Measurements from ENCODE around the gene GRIP2.

Gene GRIP2

DNA sequence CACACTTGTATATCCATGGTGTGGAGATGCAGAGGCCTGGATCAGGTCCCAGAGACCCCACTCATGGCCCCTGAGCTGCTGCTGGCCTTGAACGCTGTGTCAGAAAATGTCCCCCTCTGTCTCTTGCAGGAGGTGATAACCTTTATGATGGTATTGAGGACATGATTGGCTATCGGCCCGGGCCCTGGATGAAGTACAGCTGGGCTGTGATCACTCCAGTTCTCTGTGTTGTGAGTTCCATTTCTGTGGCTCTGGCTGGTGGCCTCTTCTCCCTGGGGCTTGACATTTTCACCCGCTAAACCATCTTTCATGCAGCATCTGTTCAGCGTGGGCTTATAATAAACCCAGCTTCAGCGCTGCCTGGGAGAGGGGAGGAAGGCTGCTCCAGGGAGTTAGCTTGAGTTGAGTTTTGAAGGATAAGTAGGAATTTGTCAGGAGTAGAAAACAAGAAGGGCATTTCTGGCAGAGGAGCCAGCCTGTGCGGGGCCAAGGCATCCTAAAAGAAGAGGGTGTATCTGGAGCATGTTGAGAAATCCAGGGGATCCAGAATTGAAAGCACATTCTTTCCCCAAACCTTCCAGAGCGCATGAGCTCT, 61.1 kb downstream of the GRIP2 start:
- H3K27me3 ChIP-seq (ENCODE audit: control insufficient read depth in 1 of 2, insufficient read depth in 1 of 2, low read length in 2 of 2): no peaks in the 10 kb centered on the region
- H3K14ac ChIP-seq (ENCODE audit: low read length in 2 of 2): no peak overlapping the region
- 99% methylated on average over 8 of the region's 8 CpGs for WGBS
- peaks cover 88 to 95% of the 10 kb centered on the region in 2 experiments for H3K36me3 ChIP-seq (ENCODE audit: control insufficient read depth in 1 of 2, insufficient read depth in 2 of 2, low read depth in 1 of 2, low read length in 2 of 2)
- DNase-seq: no peak
- no peak overlapping the region for H2AFZ ChIP-seq (ENCODE audit: low read depth, low read length)
- no peak overlapping the region for H2BK12ac ChIP-seq (ENCODE audit: low read length in 2 of 2)
- no peak overlapping the region for H3K27ac ChIP-seq (ENCODE audit: low read length, poor library complexity, severe bottlenecking)
- no peak overlapping the region for H2BK15ac ChIP-seq (ENCODE audit: low read depth, poor library complexity, severe bottlenecking)
- no peak overlapping the region for H2BK5ac ChIP-seq (ENCODE audit: low read depth, low read length, poor library complexity, severe bottlenecking)
- no peak overlapping the region for H2AK5ac ChIP-seq (ENCODE audit: low read length, severe bottlenecking)
- H3K79me1 ChIP-seq (replicated peaks; ENCODE audit: low read length, poor library complexity, severe bottlenecking): peaks cover 37% of the 10 kb centered on the region
- H3K18ac ChIP-seq (ENCODE audit: low read depth in 1 of 2, low read length in 2 of 2): no peak overlapping the region
- no peak overlapping the region for H3K4ac ChIP-seq (ENCODE audit: low read depth in 1 of 2, low read length in 2 of 2)
- H3K9ac ChIP-seq (ENCODE audit: low read length): no peak overlapping the region
- no peaks in the 10 kb centered on the region for H3K9me3 ChIP-seq (ENCODE audit: control insufficient read depth, low read length)
- no peak overlapping the region for H2BK120ac ChIP-seq (ENCODE audit: low read depth, low read length)
- H4K8ac ChIP-seq (ENCODE audit: low read length): no peak overlapping the region
- H3K23ac ChIP-seq (ENCODE audit: low read length in 2 of 2): no peak overlapping the region
- no peak overlapping the region for H3K4me3 ChIP-seq (ENCODE audit: insufficient read depth in 1 of 2, low read depth in 1 of 2, low read length in 2 of 2)
- no peak overlapping the region for H3K4me2 ChIP-seq (ENCODE audit: low read length, poor library complexity, severe bottlenecking)
- no peak overlapping the region for H4K91ac ChIP-seq (ENCODE audit: low read length)
- peaks cover 23% of the 10 kb centered on the region for H3K4me1 ChIP-seq (ENCODE audit: control insufficient read depth, insufficient read depth, low read depth, low read length)

DNA sequence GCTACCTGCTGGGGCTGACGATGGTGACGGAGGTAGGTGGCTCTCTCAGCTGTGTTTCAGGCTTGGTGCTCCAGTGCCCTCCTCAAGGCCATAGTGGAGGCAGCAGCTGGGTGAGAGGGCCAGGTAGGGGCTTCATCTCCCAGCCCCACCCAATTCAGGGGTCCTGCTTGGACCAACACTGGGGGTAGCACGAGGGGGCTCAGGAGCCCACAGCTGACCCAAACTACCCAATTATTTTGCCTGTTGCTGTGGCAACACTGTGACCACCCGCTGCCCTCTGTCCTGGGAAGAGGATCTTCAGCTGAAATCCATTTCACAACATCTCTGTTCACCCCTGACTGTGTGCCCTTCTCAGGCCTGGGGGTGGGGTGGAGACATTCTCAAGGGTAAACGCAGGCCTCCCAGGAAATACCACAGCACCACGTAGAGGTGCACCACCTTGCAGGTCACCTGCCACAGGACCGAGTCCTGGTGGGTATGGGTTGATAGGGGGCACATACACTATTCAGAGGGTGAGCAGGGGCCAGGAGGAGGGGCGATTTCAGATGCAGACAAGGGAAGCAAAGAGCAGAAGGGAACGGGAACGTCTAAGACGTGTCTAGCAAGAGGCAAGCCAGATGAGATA, 62.7 kb downstream of the GRIP2 start:
- Histone ChIP-seq H3K4me2 (ENCODE audit: low read length, poor library complexity, severe bottlenecking) (no peak overlapping the region), H3K14ac (ENCODE audit: low read length in 2 of 2) (no peak overlapping the region), H3K4me1 (ENCODE audit: control insufficient read depth, insufficient read depth, low read depth, low read length) (peaks cover 38% of the 10 kb centered on the region), H2BK120ac (ENCODE audit: low read depth, low read length) (no peak overlapping the region), H3K9me3 (ENCODE audit: control insufficient read depth, low read length) (no peaks in the 10 kb centered on the region), H4K91ac (ENCODE audit: low read length) (no peak overlapping the region), H3K27ac (ENCODE audit: low read length, poor library complexity, severe bottlenecking) (no peak overlapping the region), H2AFZ (ENCODE audit: low read depth, low read length) (no peak overlapping the region), H3K27me3 (ENCODE audit: control insufficient read depth in 1 of 2, insufficient read depth in 1 of 2, low read length in 2 of 2) (no peaks in the 10 kb centered on the region), H3K4ac (ENCODE audit: low read depth in 1 of 2, low read length in 2 of 2) (no peak overlapping the region), H2BK5ac (ENCODE audit: low read depth, low read length, poor library complexity, severe bottlenecking) (no peak overlapping the region), H3K79me1 (replicated peaks; ENCODE audit: low read length, poor library complexity, severe bottlenecking) (peaks cover 32% of the 10 kb centered on the region), H2BK15ac (ENCODE audit: low read depth, poor library complexity, severe bottlenecking) (no peak overlapping the region), H3K4me3 (ENCODE audit: insufficient read depth in 1 of 2, low read depth in 1 of 2, low read length in 2 of 2) (no peak overlapping the region), H4K8ac (ENCODE audit: low read length) (no peak overlapping the region), H3K36me3 (ENCODE audit: control insufficient read depth in 1 of 2, insufficient read depth in 2 of 2, low read depth in 1 of 2, low read length in 2 of 2) (peaks cover 82 to 87% of the 10 kb centered on the region in 2 experiments), H3K9ac (ENCODE audit: low read length) (no peak overlapping the region), H2BK12ac (ENCODE audit: low read length in 2 of 2) (no peak overlapping the region), H2AK5ac (ENCODE audit: low read length, severe bottlenecking) (peak overlapping the region; percentile 21), H3K18ac (ENCODE audit: low read depth in 1 of 2, low read length in 2 of 2) (no peak overlapping the region), H3K23ac (ENCODE audit: low read length in 2 of 2) (no peak overlapping the region)
- 95% methylated on average over 10 of the region's 11 CpGs for WGBS
- DNase-seq: no peak

DNA sequence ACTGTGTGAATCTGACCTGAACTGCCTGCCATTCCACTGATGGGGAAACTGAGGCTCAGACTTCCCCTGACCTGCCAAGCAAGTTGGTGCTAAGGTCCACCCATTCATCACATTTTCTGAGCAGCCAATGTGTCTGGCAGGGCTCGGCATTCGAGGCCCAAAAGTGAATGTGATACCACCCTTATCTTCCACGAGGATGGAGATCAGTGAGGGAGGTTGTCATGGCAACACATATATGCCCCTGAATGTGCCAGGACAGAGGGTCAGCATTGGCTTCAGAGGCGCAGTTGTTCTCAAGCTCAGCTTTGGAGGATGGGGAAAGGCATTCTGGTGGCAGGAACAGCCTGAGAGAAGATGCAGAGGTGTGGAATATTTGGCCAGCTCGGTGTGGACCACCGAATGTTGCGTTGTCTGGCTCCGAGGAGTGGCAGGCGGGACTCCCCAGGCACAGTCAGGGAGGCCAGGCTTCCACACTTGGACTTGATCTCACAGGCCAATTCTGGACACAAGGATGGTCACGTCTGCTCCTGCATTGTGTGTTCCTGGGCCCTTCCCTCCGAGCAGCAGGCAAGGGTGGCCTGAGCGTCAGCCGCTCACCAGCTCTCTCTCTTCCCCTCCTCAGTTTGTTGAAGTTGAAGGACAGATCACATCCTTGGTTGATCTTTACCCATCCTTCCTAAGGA, 63.4 kb downstream of the GRIP2 start:
- no peak overlapping the region for H3K9ac ChIP-seq (ENCODE audit: low read length)
- H2AFZ ChIP-seq (ENCODE audit: low read depth, low read length): no peak overlapping the region
- H3K4me1 ChIP-seq (ENCODE audit: control insufficient read depth, insufficient read depth, low read depth, low read length): peaks cover 45% of the 10 kb centered on the region
- H2BK120ac ChIP-seq (ENCODE audit: low read depth, low read length): no peak overlapping the region
- H4K91ac ChIP-seq (ENCODE audit: low read length): no peak overlapping the region
- H3K27me3 ChIP-seq (ENCODE audit: control insufficient read depth in 1 of 2, insufficient read depth in 1 of 2, low read length in 2 of 2): no peaks in the 10 kb centered on the region
- no peak overlapping the region for H3K18ac ChIP-seq (ENCODE audit: low read depth in 1 of 2, low read length in 2 of 2)
- no peak overlapping the region for H3K4me3 ChIP-seq (ENCODE audit: insufficient read depth in 1 of 2, low read depth in 1 of 2, low read length in 2 of 2)
- H3K9me3 ChIP-seq (ENCODE audit: control insufficient read depth, low read length): no peaks in the 10 kb centered on the region
- 98% methylated on average over 13 of the region's 13 CpGs for WGBS
- H4K8ac ChIP-seq (ENCODE audit: low read length): no peak overlapping the region
- no peak overlapping the region for H2AK5ac ChIP-seq (ENCODE audit: low read length, severe bottlenecking)
- H3K27ac ChIP-seq (ENCODE audit: low read length, poor library complexity, severe bottlenecking): no peak overlapping the region
- no peak overlapping the region for H3K23ac ChIP-seq (ENCODE audit: low read length in 2 of 2)
- no peak overlapping the region for H3K4me2 ChIP-seq (ENCODE audit: low read length, poor library complexity, severe bottlenecking)
- H2BK15ac ChIP-seq (ENCODE audit: low read depth, poor library complexity, severe bottlenecking): no peak overlapping the region
- H3K4ac ChIP-seq (ENCODE audit: low read depth in 1 of 2, low read length in 2 of 2): no peak overlapping the region
- DNase-seq: no peak
- H3K14ac ChIP-seq (ENCODE audit: low read length in 2 of 2): no peak overlapping the region
- no peak overlapping the region for H2BK5ac ChIP-seq (ENCODE audit: low read depth, low read length, poor library complexity, severe bottlenecking)
- peaks cover 28% of the 10 kb centered on the region for H3K79me1 ChIP-seq (replicated peaks; ENCODE audit: low read length, poor library complexity, severe bottlenecking)
- H2BK12ac ChIP-seq (ENCODE audit: low read length in 2 of 2): no peak overlapping the region
- H3K36me3 ChIP-seq (ENCODE audit: control insufficient read depth in 1 of 2, insufficient read depth in 2 of 2, low read depth in 1 of 2, low read length in 2 of 2): peaks cover 80 to 86% of the 10 kb centered on the region in 2 experiments

DNA sequence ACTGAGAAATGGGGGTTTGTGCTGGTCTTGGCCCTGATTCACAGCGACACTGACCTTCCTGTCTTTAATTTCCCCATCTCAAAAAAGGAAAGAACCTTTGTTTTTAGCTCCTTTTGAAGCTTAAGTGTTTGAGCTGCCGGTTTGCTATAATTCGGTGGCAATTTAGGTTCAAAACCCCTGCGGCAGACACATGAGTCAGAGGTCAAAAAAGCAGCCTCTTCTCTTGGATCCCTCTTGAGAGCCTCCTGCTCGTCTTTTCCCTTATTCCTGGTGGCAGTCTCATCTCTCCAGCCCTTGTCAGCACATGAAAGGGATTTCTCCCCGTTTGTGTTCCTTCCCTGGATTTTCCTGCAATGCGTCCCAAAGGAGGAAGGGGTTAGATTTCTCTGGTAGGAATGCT, 64.5 kb downstream of the GRIP2 start:
- Histone ChIP-seq H3K4ac (ENCODE audit: low read depth in 1 of 2, low read length in 2 of 2) (no peak overlapping the region), H3K23ac (ENCODE audit: low read length in 2 of 2) (no peak overlapping the region), H3K27ac (ENCODE audit: low read length, poor library complexity, severe bottlenecking) (no peak overlapping the region), H3K9ac (ENCODE audit: low read length) (no peak overlapping the region), H3K4me3 (ENCODE audit: insufficient read depth in 1 of 2, low read depth in 1 of 2, low read length in 2 of 2) (no peak overlapping the region), H3K4me2 (ENCODE audit: low read length, poor library complexity, severe bottlenecking) (no peak overlapping the region), H3K4me1 (ENCODE audit: control insufficient read depth, insufficient read depth, low read depth, low read length) (peaks cover 53% of the 10 kb centered on the region), H3K79me1 (replicated peaks; ENCODE audit: low read length, poor library complexity, severe bottlenecking) (peaks cover 20% of the 10 kb centered on the region), H3K14ac (ENCODE audit: low read length in 2 of 2) (no peak overlapping the region), H2AFZ (ENCODE audit: low read depth, low read length) (no peak overlapping the region), H2BK5ac (ENCODE audit: low read depth, low read length, poor library complexity, severe bottlenecking) (no peak overlapping the region), H4K91ac (ENCODE audit: low read length) (no peak overlapping the region), H3K9me3 (ENCODE audit: control insufficient read depth, low read length) (no peaks in the 10 kb centered on the region), H3K27me3 (ENCODE audit: control insufficient read depth in 1 of 2, insufficient read depth in 1 of 2, low read length in 2 of 2) (no peaks in the 10 kb centered on the region), H3K36me3 (ENCODE audit: control insufficient read depth in 1 of 2, insufficient read depth in 2 of 2, low read depth in 1 of 2, low read length in 2 of 2) (peaks cover 76 to 78% of the 10 kb centered on the region in 2 experiments), H3K18ac (ENCODE audit: low read depth in 1 of 2, low read length in 2 of 2) (no peak overlapping the region), H2BK12ac (ENCODE audit: low read length in 2 of 2) (no peak overlapping the region), H2BK120ac (ENCODE audit: low read depth, low read length) (no peak overlapping the region), H4K8ac (ENCODE audit: low read length) (no peak overlapping the region), H2AK5ac (ENCODE audit: low read length, severe bottlenecking) (no peak overlapping the region), H2BK15ac (ENCODE audit: low read depth, poor library complexity, severe bottlenecking) (no peak overlapping the region)
- WGBS: 55% methylated on average over 7 of the region's 7 CpGs
- DNase-seq: peak; percentile 55

Data from mesenchymal stem cell (in vitro differentiated cells and primary cell).